HG03060 (cell line): ENCODE measurements around the gene HEXB.
A peak's percentile ranks its signal among the peaks of the same experiment; 100 is the strongest.
"Not testable (repeated sequence)": the region's sequence is repeated elsewhere in the genome, so short reads cannot be mapped to it uniquely, and the experiment has no call there.

Source experiments
- ATAC-seq: cut with Tn5 transposase; IDR thresholded peaks from one replicate; pipeline ENCODE4 v1.9.1; 2021; ENCODE audit warnings: low read depth, moderate number of reproducible peaks; ENCODE audit not compliant: unreplicated experiment

The HEXB gene

DNA sequence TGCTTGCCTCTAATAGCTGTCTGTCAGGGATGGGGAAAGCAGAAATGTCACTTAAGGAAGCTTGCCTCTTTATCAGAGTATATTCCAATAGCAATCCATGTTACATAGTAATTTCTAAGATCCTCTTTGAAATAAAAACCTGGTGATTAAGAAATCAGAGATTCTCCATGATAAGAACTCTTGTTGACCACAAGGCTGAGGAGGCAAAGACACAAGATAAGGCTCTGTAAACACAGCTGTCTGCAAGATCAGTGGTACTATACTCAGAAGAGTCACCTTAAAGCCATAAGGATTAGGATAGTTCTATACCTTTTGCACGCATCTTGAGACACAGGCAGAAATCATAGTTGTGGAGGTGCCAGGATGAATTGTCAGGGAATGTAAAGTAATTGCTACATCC lies 40.3 kb downstream of the HEXB start:
- no peak for ATAC-seq

DNA sequence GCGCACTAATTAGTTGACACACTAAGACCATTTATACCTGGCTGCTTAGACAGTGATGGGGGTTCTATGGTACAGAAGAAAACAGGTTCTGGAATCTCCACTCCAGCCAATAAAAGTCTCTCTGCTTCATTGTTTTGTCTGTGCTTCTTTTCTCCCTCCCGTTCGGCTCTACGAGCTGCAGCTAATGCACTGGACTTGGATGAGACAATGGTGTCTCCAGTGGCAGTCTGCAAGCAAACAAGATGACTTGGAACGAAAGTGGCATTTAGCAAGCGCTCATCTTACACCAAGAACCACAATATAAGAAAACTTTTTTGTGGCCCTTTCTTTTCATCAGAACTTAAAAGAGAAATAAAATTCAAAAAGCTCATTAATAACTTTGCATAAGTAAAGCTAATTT lies 51.7 kb downstream of the HEXB start:
- no peak for ATAC-seq

GRCh38 chr5:74738406-74738805 lies 53.4 kb downstream of the HEXB start:
- no peak for ATAC-seq

GRCh38 chr5:74748742-74749141 lies 63.7 kb downstream of the HEXB start:
- ATAC-seq, result not testable (repeated sequence)

- ATAC-seq, result no peak
Observed at GRCh38 chr5:74761241-74761640, 76.2 kb downstream of the HEXB start.

- ATAC-seq, result no peak
Observed at GRCh38 chr5:74762599-74762998, 77.6 kb downstream of the HEXB start.

DNA sequence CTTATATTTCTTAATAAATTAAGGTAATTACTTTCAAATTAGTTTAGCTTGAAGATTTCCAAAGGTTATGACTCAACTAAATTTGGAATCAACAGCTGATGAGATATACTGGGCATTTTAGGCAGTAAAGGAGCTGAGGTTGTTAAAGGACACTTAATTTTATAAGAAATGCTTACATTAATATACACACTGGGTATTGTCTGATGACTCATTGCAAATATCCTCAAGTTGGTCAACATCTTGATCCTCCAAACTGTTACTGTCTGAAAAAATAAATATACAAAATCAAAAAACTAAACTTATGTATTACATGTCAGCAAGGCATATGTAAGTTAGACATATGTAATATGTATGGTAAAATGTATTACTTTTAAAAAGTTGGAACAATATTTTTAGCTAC lies 78.5 kb downstream of the HEXB start:
- ATAC-seq, result no peak

DNA sequence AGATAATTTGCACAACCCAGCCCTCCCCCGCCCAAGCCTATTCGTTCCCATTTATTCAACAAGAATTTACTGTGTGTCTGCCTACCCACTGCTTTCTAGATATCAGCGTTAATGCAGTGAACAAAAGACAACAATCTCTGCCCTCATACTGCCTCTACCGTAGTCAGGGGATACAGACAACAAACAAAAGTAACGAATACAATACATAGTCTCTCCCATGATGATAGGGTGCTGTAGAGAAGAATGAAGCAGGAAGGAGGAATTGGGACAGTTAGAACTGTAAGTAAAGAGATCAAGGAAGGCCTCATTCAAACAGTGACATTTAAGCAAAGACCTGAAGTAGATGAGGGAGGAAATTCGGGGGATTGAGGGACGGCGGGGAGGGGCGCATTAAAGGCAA lies 80.2 kb downstream of the HEXB start:
- no peak for ATAC-seq

DNA sequence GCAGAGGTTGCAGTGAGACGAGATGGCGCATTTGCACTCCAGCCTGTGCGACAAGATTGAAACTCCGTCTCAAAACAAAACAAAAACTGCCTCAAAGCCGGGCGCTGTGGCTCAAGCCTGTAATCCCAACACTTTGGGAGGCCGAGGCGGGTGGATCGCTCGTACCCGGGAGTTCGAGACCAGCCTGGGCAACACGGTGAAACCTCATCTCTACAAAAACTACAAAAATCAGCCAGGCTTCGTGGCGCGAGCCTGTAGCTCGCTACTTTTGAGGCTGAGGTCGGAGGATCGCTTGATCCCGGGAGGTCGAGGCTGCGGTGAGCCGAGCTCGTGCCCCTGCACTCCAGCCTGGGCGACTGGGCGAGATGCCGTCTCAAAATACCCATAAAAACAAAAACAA lies 80.9 kb downstream of the HEXB start:
- ATAC-seq, result no peak

GRCh38 chr5:74766418-74766848 lies 81.4 kb downstream of the HEXB start:
- no peak for ATAC-seq

- peak; percentile 85 for ATAC-seq
Observed at GRCh38 chr5:74766849-74767578, 82.0 kb downstream of the HEXB start, which contains the start of the genes GFM2 and NSA2. Gene GFM2, minus strand, starts transcription at chr5:74767117. Its CDS starts 3,375 bp downstream, at chr5:74763742. Gene NSA2, plus strand, starts transcription at chr5:74767249. Its CDS starts 112 bp downstream, at chr5:74767361.

- ATAC-seq, result no peak
Observed at GRCh38 chr5:74767579-74767913, 82.5 kb downstream of the HEXB start.
